ENCODE data around the gene CEP128. TPM values are rescaled to one million over a fixed set of nuclear protein-coding genes. Genes with fewer than 3 reads are reported as not detected.

The CEP128 gene
- total RNA-seq, 4 donors from 2014 or later: 0.82 to 3.6 (median 1.6) TPM

GRCh38 chr14:80621701-80622100, 319.8 kb downstream of the CEP128 start:
- Histone ChIP-seq H3K4me1 (no peaks in the 10 kb centered on the region), H3K27ac (no peak overlapping the region), H3K27me3 (no peaks in the 10 kb centered on the region), H3K36me3 (no peaks in the 10 kb centered on the region), H3K4me3 (no peak overlapping the region), H3K9me3 (no peaks in the 10 kb centered on the region)
- DNase-seq (no peak), ATAC-seq (no peak)
- intact Hi-C loops (cut with DNase I; ENCODE audit: low total_unique reads) (no loop called here), in situ Hi-C loops (cut with MboI; ENCODE audit: low sequenced_read_pairs in 4 of 4) (no loop called here)
- TF ChIP-seq POLR2A (IDR thresholded peaks at IDR 0.05) (no peak), CTCF (IDR thresholded peaks at IDR 0.05 in 4 of 5, conservative IDR thresholded peaks at IDR 0.05 in 1 of 5) (no peak)

DNA sequence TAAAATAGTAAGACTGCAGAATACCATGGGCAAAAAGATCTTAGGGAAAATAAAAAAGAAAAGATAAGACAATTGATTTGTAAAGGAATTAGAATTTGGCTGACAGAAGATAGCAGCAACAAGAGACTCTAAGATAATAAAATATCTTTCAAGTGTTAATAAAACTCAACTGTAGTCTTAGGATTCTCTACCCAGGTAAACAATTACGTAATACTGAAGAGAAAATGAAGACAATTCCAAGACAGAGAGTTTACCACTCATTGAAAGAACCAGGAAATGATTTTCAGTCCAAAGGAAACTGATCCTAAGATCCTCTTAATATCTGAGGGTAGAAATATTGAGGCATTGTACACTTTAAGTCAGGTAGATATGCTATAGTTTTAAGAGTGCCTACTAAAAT, 321.1 kb downstream of the CEP128 start:
- intact Hi-C loops (cut with DNase I; ENCODE audit: low total_unique reads): no loop called here
- no peaks in the 10 kb centered on the region for H3K4me1 ChIP-seq
- no peak overlapping the region for H3K27ac ChIP-seq
- in situ Hi-C loops (cut with MboI; ENCODE audit: low sequenced_read_pairs in 4 of 4): no loop called here
- ATAC-seq (no peak), DNase-seq (no peak)
- TF ChIP-seq CTCF (IDR thresholded peaks at IDR 0.05 in 4 of 5, conservative IDR thresholded peaks at IDR 0.05 in 1 of 5) (no peak), POLR2A (IDR thresholded peaks at IDR 0.05) (no peak)
- H3K4me3 ChIP-seq: no peak overlapping the region
- no peaks in the 10 kb centered on the region for H3K9me3 ChIP-seq
- H3K36me3 ChIP-seq: no peaks in the 10 kb centered on the region
- H3K27me3 ChIP-seq: no peaks in the 10 kb centered on the region

GRCh38 chr14:80618751-80619329, 322.7 kb downstream of the CEP128 start:
- intact Hi-C loops (cut with DNase I; ENCODE audit: low total_unique reads) (no loop called here), in situ Hi-C loops (cut with MboI; ENCODE audit: low sequenced_read_pairs in 4 of 4) (no loop called here)
- Histone ChIP-seq H3K9me3 (no peaks in the 10 kb centered on the region), H3K4me1 (no peaks in the 10 kb centered on the region), H3K36me3 (no peaks in the 10 kb centered on the region), H3K27ac (no peak overlapping the region), H3K4me3 (no peak overlapping the region), H3K27me3 (no peaks in the 10 kb centered on the region)
- TF ChIP-seq CTCF (IDR thresholded peaks at IDR 0.05 in 4 of 5, conservative IDR thresholded peaks at IDR 0.05 in 1 of 5) (no peak), POLR2A (IDR thresholded peaks at IDR 0.05) (no peak)
- DNase-seq (no peak), ATAC-seq (no peak)

DNA sequence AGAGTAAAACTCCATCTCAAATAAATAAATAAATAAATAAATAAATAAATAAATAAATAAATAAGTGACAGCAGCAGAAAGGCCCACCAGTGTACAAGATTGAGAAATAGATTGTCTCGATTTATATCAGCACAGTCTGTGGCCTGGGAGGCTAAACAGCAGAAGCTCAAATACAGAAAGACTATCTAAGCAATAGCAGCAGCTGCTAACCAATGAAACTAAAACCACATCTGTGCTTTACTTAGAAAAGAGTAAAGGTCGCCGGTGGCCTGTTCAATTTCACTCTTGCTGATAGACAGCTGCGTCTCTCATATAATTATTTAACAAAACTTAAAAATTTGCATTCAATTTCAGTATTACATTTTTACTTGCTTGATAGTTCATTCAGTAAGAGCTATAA, 325.7 kb downstream of the CEP128 start:
- Histone ChIP-seq H3K27me3 (no peaks in the 10 kb centered on the region), H3K27ac (no peak overlapping the region), H3K36me3 (no peaks in the 10 kb centered on the region), H3K9me3 (no peaks in the 10 kb centered on the region), H3K4me3 (no peak overlapping the region), H3K4me1 (no peaks in the 10 kb centered on the region)
- in situ Hi-C loops (cut with MboI; ENCODE audit: low sequenced_read_pairs in 4 of 4) (no loop called here), intact Hi-C loops (cut with DNase I; ENCODE audit: low total_unique reads) (no loop called here)
- no peak for TF ChIP-seq CTCF (IDR thresholded peaks at IDR 0.05 in 4 of 5, conservative IDR thresholded peaks at IDR 0.05 in 1 of 5)
- TF ChIP-seq POLR2A (IDR thresholded peaks at IDR 0.05): no peak
- ATAC-seq: no peak
- DNase-seq: no peak

GRCh38 chr14:80609055-80609454, 332.5 kb downstream of the CEP128 start:
- ATAC-seq: no peak
- TF ChIP-seq CTCF (IDR thresholded peaks at IDR 0.05 in 4 of 5, conservative IDR thresholded peaks at IDR 0.05 in 1 of 5): no peak
- no peak for TF ChIP-seq POLR2A (IDR thresholded peaks at IDR 0.05)
- no peak for DNase-seq
- no peaks in the 10 kb centered on the region for H3K4me1 ChIP-seq
- H3K4me3 ChIP-seq: no peak overlapping the region
- in situ Hi-C loops (cut with MboI; ENCODE audit: low sequenced_read_pairs in 4 of 4): no loop called here
- intact Hi-C loops (cut with DNase I; ENCODE audit: low total_unique reads): no loop called here
- H3K27me3 ChIP-seq: no peaks in the 10 kb centered on the region
- H3K36me3 ChIP-seq: no peaks in the 10 kb centered on the region
- H3K27ac ChIP-seq: no peak overlapping the region
- H3K9me3 ChIP-seq: no peaks in the 10 kb centered on the region

All from gastrocnemius medialis (tissue), 4 donors.